IMR-90 (cell line): ENCODE results near the gene FRMPD4. TPM values are rescaled to one million over a fixed set of nuclear protein-coding genes. Genes with fewer than 3 reads are reported as not detected.

ENCODE experiments used
- ATAC-seq: fragments of 200-7000 bp; cut with Tn5 transposase; 2 replicates; pipeline ENCODE4 v1.9.1; 2020; ENCODE audit warnings: low read depth, mild to moderate bottlenecking, moderate library complexity
- BruUV-seq: library from RNA; stranded (reverse); fragments of 400-500 nt; replicated peaks from 2 replicates; lab custom pipeline; 2021; lab: Mats Ljungman, UMichigan
- CTCF ChIA-PET: fragments of 300-600 bp; formaldehyde crosslinking; extraction: SDS; loops from one replicate; lab custom pipeline; 2021; ENCODE audit warnings: antibody characterized with exemption; lab: Yijun Ruan, JAX
- POLR2A ChIA-PET: fragments of 300-600 bp; sonication (Branson Sonifier 250); formaldehyde crosslinking; loops from one replicate; lab custom pipeline; 2022; ENCODE audit warnings: antibody characterized with exemption; ENCODE audit not compliant: unreplicated experiment; lab: Charles Lee
- DNase-seq: peaks from one replicate; pipeline ENCODE4 v3.0.0; 2013
- H2AFZ ChIP-seq: replicated peaks from 2 replicates; pipeline ENCODE3; 2013; ENCODE audit warnings: low read length, mild to moderate bottlenecking; ENCODE audit not compliant: poor library complexity
- H2AK5ac ChIP-seq: 2 replicates; pipeline ENCODE4 v1.6.1; 2013; ENCODE audit warnings: low read depth, low read length, inconsistent platforms
- H2AK9ac ChIP-seq: replicated peaks from 2 replicates; pipeline ENCODE3; 2013; ENCODE audit warnings: mild to moderate bottlenecking, low read depth, low read length, moderate library complexity; ENCODE audit not compliant: poor library complexity
- H2BK120ac ChIP-seq: 2 replicates; pipeline ENCODE4 v1.6.1; 2013; ENCODE audit warnings: low read depth, low read length, inconsistent platforms
- H2BK15ac ChIP-seq: 3 replicates; pipeline ENCODE4 v1.6.1; 2013; ENCODE audit warnings: low read depth, low read length, inconsistent platforms
- H2BK20ac ChIP-seq: 2 replicates; pipeline ENCODE4 v1.6.1; 2013; ENCODE audit warnings: low read depth, mild to moderate bottlenecking, inconsistent platforms, low read length, moderate library complexity
- H2BK5ac ChIP-seq: 2 replicates; pipeline ENCODE4 v1.6.1; 2013; ENCODE audit warnings: mild to moderate bottlenecking, low read depth, low read length, inconsistent platforms; ENCODE audit not compliant: poor library complexity, severe bottlenecking
- H3K14ac ChIP-seq: replicated peaks from 2 replicates; pipeline ENCODE4 v1.6.1; 2013; ENCODE audit warnings: low read depth, low read length, inconsistent platforms
- H3K18ac ChIP-seq: 2 replicates; pipeline ENCODE4 v1.6.1; 2013; ENCODE audit warnings: low read depth, low read length, control low read depth
- H3K23ac ChIP-seq: 2 replicates; pipeline ENCODE4 v1.6.1; 2013; ENCODE audit warnings: low read depth, low read length, inconsistent platforms
- H3K27ac ChIP-seq: 2 replicates; pipeline ENCODE4 v1.5.1; 2013; ENCODE audit warnings: mild to moderate bottlenecking, control low read depth, low read length; ENCODE audit not compliant: insufficient read depth
- H3K27me3 ChIP-seq: 2 replicates; pipeline ENCODE4 v1.6.1; 2013; ENCODE audit warnings: low read length; ENCODE audit not compliant: control insufficient read depth, insufficient read depth
- H3K36me3 ChIP-seq: 2 replicates; pipeline ENCODE4 v1.6.1; 2013; ENCODE audit warnings: low read length, mixed read lengths; ENCODE audit not compliant: control insufficient read depth, insufficient read depth
- H3K4ac ChIP-seq: 2 replicates; pipeline ENCODE4 v1.6.1; 2013; ENCODE audit warnings: low read depth, low read length, inconsistent platforms
- H3K4me1 ChIP-seq: 2 replicates; pipeline ENCODE4 v1.6.1; 2013; ENCODE audit warnings: low read length, mixed read lengths; ENCODE audit not compliant: control insufficient read depth, insufficient read depth
- H3K4me2 ChIP-seq: 2 replicates; pipeline ENCODE4 v1.6.1; 2013; ENCODE audit warnings: low read depth, mild to moderate bottlenecking, control low read depth, low read length, moderate library complexity
- H3K4me3 ChIP-seq: 2 replicates; pipeline ENCODE4 v1.5.1; 2013; ENCODE audit warnings: low read depth, mild to moderate bottlenecking, control low read depth, low read length, moderate library complexity; ENCODE audit not compliant: insufficient read depth
- H3K56ac ChIP-seq: 2 replicates; pipeline ENCODE4 v1.6.1; 2013; ENCODE audit warnings: low read length, inconsistent platforms; ENCODE audit not compliant: insufficient read depth; ENCODE audit errors: extremely low read depth
- H3K79me1 ChIP-seq, 2 experiments: 2 replicates each; pipeline ENCODE4 v1.6.1; 2013; ENCODE audit warnings: low read length in 2 of 2, inconsistent platforms in 1 of 2, low read depth in 1 of 2
- H3K9ac ChIP-seq: 2 replicates; pipeline ENCODE4 v1.6.1; 2013; ENCODE audit warnings: low read depth, low read length, control low read depth
- H3K9me1 ChIP-seq: 2 replicates; pipeline ENCODE4 v1.6.1; 2013; ENCODE audit warnings: low read length, inconsistent platforms; ENCODE audit not compliant: insufficient read depth
- H3K9me3 ChIP-seq: 2 replicates; pipeline ENCODE4 v1.6.1; 2013; ENCODE audit warnings: low read length; ENCODE audit not compliant: control insufficient read depth, insufficient read depth
- H4K20me1 ChIP-seq: 2 replicates; pipeline ENCODE4 v1.6.1; 2013; ENCODE audit warnings: low read length, inconsistent platforms; ENCODE audit not compliant: insufficient read depth
- H4K5ac ChIP-seq: 2 replicates; pipeline ENCODE4 v1.6.1; 2013; ENCODE audit warnings: mild to moderate bottlenecking, low read depth, low read length, control low read depth
- H4K8ac ChIP-seq, 2 experiments: 2 replicates each; pipeline ENCODE4 v1.6.1; 2013; ENCODE audit warnings: low read depth in 2 of 2, low read length in 2 of 2, control low read depth in 1 of 2, inconsistent platforms in 1 of 2
- H4K91ac ChIP-seq: 2 replicates; pipeline ENCODE4 v1.6.1; 2013; ENCODE audit warnings: low read depth, low read length, inconsistent platforms; ENCODE audit not compliant: insufficient read depth
- NFE2L2 ChIP-seq: fragments of 150-350 bp; IDR thresholded peaks from 2 replicates; pipeline ENCODE4 v1.6.1; 2016; ENCODE audit warnings: low read depth, mild to moderate bottlenecking, low read length
- POLR2A ChIP-seq: IDR thresholded peaks from 2 replicates; pipeline ENCODE4 v1.6.1; 2012; ENCODE audit warnings: mild to moderate bottlenecking, low read depth, low read length
- WGBS, 2 experiments: methylation state at CpG; one replicate each; pipeline versions ENCODE4 v1.1.5 to v1.1.7; 2013; ENCODE audit warnings: missing lambda C conversion rate in 2 of 2; ENCODE audit not compliant: insufficient read length in 1 of 2; ENCODE audit errors: extremely low coverage in 2 of 2; 5-methylcytosine and 5-hydroxymethylcytosine counted together
- dilution Hi-C: fragments of 300-500 bp; cut with HindIII; formaldehyde crosslinking; loops from one replicate; pipeline ENCODE4 v1.14.3; 2018; ENCODE audit warnings: low sequenced_read_pairs; ENCODE audit not compliant: unreplicated experiment
- in situ Hi-C: fragments of 300-500 bp; cut with MboI; formaldehyde crosslinking; loops from 3 replicates; pipeline ENCODE4 v1.14.3; 2019; ENCODE audit warnings: low sequenced_read_pairs, inconsistent platforms, mixed read lengths
- intact Hi-C: fragments of 100-400 bp; cut with micrococcal nuclease; formaldehyde crosslinking; loops from 2 replicates; pipeline ENCODE4 v1.10.0; 2022
- polyA plus RNA-seq, 3 experiments: library from polyadenylated mRNA; depleted of rRNA; stranded (reverse); fragments of >200 nt; gene quantifications; 2 replicates each; pipeline ENCODE4 v1.2.3, GENCODE V29; 2012; ENCODE audit warnings: low replicate concordance in 1 of 3
- total RNA-seq: library from RNA; depleted of rRNA; stranded (reverse); fragments of >200 nt; gene quantifications from 2 replicates; pipeline ENCODE4 v1.2.3, GENCODE V29; 2012
- TF ChIP-seq, protein P1 (sequence below): conservative IDR thresholded peaks from 2 replicates; pipeline ENCODE4 v1.5.1; 2012; ENCODE audit warnings: mild to moderate bottlenecking, low read depth, low read length, improper control_type of control experiment

The FRMPD4 gene
- total and polyA plus RNA-seq, 2 of the 4 experiments (the other 2 are of a cell fraction) = 0.53 to 1.1 TPM

GRCh38 chrX:12582649-12583048 lies 444.4 kb downstream of the FRMPD4 start:
- Histone ChIP-seq H3K27me3 (no peaks in the 10 kb centered on the region), H3K9ac (no peak overlapping the region), H3K27ac (no peak overlapping the region), H3K4ac (no peak overlapping the region), H3K23ac (no peak overlapping the region), H2AK5ac (no peak overlapping the region), H3K4me2 (no peak overlapping the region), H2BK15ac (no peak overlapping the region), H3K56ac (no peak overlapping the region), H4K5ac (no peak overlapping the region), H4K91ac (no peak overlapping the region), H3K4me3 (no peak overlapping the region), H3K79me1 (no peaks in the 10 kb centered on the region), H2BK5ac (no peak overlapping the region), H2BK120ac (no peak overlapping the region), H2AK9ac (no peak overlapping the region), H2BK20ac (no peak overlapping the region), H4K8ac (no peak overlapping the region), H3K36me3 (no peaks in the 10 kb centered on the region), H3K14ac (no peak overlapping the region), H3K4me1 (no peaks in the 10 kb centered on the region), H3K18ac (no peak overlapping the region), H3K9me1 (no peaks in the 10 kb centered on the region), H3K9me3 (peaks cover 3% of the 10 kb centered on the region), H4K20me1 (no peaks in the 10 kb centered on the region), H2AFZ (no peak overlapping the region)
- 36% methylated on average over 4 of the region's 4 CpGs; no CpG with 5 or more reads in 1 of the 2 experiments for WGBS, 2 experiments
- ChIA-PET POLR2A (no interaction called here), CTCF (no interaction called here)
- TF ChIP-seq POLR2A (no peak), NFE2L2 (no peak)
- TF ChIP-seq, protein P1, sequence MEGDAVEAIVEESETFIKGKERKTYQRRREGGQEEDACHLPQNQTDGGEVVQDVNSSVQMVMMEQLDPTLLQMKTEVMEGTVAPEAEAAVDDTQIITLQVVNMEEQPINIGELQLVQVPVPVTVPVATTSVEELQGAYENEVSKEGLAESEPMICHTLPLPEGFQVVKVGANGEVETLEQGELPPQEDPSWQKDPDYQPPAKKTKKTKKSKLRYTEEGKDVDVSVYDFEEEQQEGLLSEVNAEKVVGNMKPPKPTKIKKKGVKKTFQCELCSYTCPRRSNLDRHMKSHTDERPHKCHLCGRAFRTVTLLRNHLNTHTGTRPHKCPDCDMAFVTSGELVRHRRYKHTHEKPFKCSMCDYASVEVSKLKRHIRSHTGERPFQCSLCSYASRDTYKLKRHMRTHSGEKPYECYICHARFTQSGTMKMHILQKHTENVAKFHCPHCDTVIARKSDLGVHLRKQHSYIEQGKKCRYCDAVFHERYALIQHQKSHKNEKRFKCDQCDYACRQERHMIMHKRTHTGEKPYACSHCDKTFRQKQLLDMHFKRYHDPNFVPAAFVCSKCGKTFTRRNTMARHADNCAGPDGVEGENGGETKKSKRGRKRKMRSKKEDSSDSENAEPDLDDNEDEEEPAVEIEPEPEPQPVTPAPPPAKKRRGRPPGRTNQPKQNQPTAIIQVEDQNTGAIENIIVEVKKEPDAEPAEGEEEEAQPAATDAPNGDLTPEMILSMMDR = no peak
- BruUV-seq = no TSS peak
- DNase-seq (no peak), ATAC-seq (no peak)
- intact Hi-C loops = no loop called here
- in situ Hi-C loops = no loop called here
- dilution Hi-C loops = no loop called here
